Measurements from ENCODE around the gene EPHB1.

DNA sequence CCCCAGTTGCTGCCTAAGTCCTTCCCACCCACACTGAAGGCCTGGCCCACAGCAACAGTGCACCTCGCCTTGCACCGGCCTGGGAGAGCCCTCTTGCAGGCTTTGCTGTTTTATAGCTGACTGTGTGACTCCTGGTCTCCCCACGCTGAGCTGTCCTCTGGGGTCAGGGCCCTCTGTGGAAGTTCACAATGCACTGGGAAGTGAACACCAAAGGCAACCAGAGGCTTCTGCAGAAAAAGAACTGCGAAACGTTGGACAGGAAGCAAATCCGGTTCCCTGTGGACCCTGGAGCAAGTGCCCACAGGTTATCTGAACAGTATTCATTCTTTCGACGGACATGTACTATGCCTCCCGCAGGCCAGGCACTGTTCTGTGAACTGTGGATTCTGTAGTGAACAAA lies 737 bp upstream of the EPHB1 start:
- TF ChIP-seq, protein P1, sequence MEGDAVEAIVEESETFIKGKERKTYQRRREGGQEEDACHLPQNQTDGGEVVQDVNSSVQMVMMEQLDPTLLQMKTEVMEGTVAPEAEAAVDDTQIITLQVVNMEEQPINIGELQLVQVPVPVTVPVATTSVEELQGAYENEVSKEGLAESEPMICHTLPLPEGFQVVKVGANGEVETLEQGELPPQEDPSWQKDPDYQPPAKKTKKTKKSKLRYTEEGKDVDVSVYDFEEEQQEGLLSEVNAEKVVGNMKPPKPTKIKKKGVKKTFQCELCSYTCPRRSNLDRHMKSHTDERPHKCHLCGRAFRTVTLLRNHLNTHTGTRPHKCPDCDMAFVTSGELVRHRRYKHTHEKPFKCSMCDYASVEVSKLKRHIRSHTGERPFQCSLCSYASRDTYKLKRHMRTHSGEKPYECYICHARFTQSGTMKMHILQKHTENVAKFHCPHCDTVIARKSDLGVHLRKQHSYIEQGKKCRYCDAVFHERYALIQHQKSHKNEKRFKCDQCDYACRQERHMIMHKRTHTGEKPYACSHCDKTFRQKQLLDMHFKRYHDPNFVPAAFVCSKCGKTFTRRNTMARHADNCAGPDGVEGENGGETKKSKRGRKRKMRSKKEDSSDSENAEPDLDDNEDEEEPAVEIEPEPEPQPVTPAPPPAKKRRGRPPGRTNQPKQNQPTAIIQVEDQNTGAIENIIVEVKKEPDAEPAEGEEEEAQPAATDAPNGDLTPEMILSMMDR (IDR thresholded peaks at IDR 0.05), result no peak
- no peak for TF ChIP-seq POLR2A (IDR thresholded peaks at IDR 0.05)

Measured in uterus (tissue), 2 donors.